Large intestine (tissue), 3 donors: ENCODE results near the gene ADRA1B. TPM values are rescaled to one million over a fixed set of nuclear protein-coding genes. Genes with fewer than 3 reads are reported as not detected.

Experiments used
- DNase-seq, 2 donors: peaks; one replicate each; pipeline versions ENCODE4 v3.0.0 to v3.0.0-alpha.2; 2013
- H3K27ac ChIP-seq: one replicate; pipeline ENCODE4 v1.5.1; 2013; ENCODE audit warnings: low read length
- H3K27me3 ChIP-seq: 2 replicates; pipeline ENCODE4 v1.6.1; 2013; ENCODE audit warnings: low read length; ENCODE audit not compliant: control insufficient read depth, insufficient read depth
- H3K36me3 ChIP-seq: 2 replicates; pipeline ENCODE4 v1.6.1; 2013; ENCODE audit warnings: low read length; ENCODE audit not compliant: control insufficient read depth, insufficient read depth
- H3K4me1 ChIP-seq: one replicate; pipeline ENCODE4 v1.6.1; 2013; ENCODE audit warnings: low read length; ENCODE audit not compliant: control insufficient read depth, insufficient read depth
- H3K4me3 ChIP-seq: one replicate; pipeline ENCODE4 v1.5.1; 2013; ENCODE audit warnings: low read length
- H3K9me3 ChIP-seq: one replicate; pipeline ENCODE4 v1.6.1; 2013; ENCODE audit warnings: mild to moderate bottlenecking, low read depth, low read length, moderate library complexity; ENCODE audit not compliant: control insufficient read depth
- WGBS: methylation state at CpG from one replicate; pipeline ENCODE4 v1.1.5; 2013; ENCODE audit warnings: low lambda C conversion rate; ENCODE audit not compliant: insufficient coverage; 5-methylcytosine and 5-hydroxymethylcytosine counted together
- polyA plus RNA-seq: library from polyadenylated mRNA; unstranded; fragments of 120-200 nt; gene quantifications from one replicate; pipeline ENCODE4 v1.2.1, GENCODE V29; 2013

ADRA1B gene
- polyA plus RNA-seq, 1 donor: 0.12 TPM

- Histone ChIP-seq H3K9me3 (no peaks in the 10 kb centered on the region), H3K4me1 (no peaks in the 10 kb centered on the region), H3K27me3 (peaks cover 27% of the 10 kb centered on the region), H3K27ac (no peak overlapping the region), H3K36me3 (no peaks in the 10 kb centered on the region), H3K4me3 (no peak overlapping the region)
- no CpG with 5 or more reads among the region's 12 CpGs for WGBS
- DNase-seq: no peak
Measured at GRCh38 chr5:159928122-159928909, 12.0 kb downstream of the ADRA1B start.

GRCh38 chr5:159929176-159929575 is 12.9 kb downstream of the ADRA1B start:
- 67% methylated on average over 1 of the region's 1 CpG for WGBS
- DNase-seq: no peak
- Histone ChIP-seq H3K27me3 (peaks cover 23% of the 10 kb centered on the region), H3K4me3 (no peak overlapping the region), H3K4me1 (no peaks in the 10 kb centered on the region), H3K36me3 (no peaks in the 10 kb centered on the region), H3K27ac (no peak overlapping the region), H3K9me3 (no peaks in the 10 kb centered on the region)

GRCh38 chr5:159933531-159934485 is 17.5 kb downstream of the ADRA1B start:
- Histone ChIP-seq H3K9me3 (no peaks in the 10 kb centered on the region), H3K27ac (no peak overlapping the region), H3K4me3 (no peak overlapping the region), H3K36me3 (no peaks in the 10 kb centered on the region), H3K27me3 (peaks cover under 1% of the 10 kb centered on the region), H3K4me1 (no peaks in the 10 kb centered on the region)
- no peak for DNase-seq
- no CpG with 5 or more reads among the region's 10 CpGs for WGBS

- no peak for DNase-seq
- Histone ChIP-seq H3K4me3 (no peak overlapping the region), H3K27ac (no peak overlapping the region), H3K4me1 (no peaks in the 10 kb centered on the region), H3K27me3 (no peaks in the 10 kb centered on the region), H3K36me3 (no peaks in the 10 kb centered on the region), H3K9me3 (no peaks in the 10 kb centered on the region)
- no CpG with 5 or more reads among the region's 1 CpG for WGBS
Measured at GRCh38 chr5:159935946-159936345, 19.7 kb downstream of the ADRA1B start.

- Histone ChIP-seq H3K9me3 (no peaks in the 10 kb centered on the region), H3K4me3 (no peak overlapping the region), H3K27ac (no peak overlapping the region), H3K4me1 (no peaks in the 10 kb centered on the region), H3K27me3 (no peaks in the 10 kb centered on the region), H3K36me3 (no peaks in the 10 kb centered on the region)
- DNase-seq: no peak
- WGBS: 100% methylated on average over 1 of the region's 6 CpGs
Measured at GRCh38 chr5:159936686-159937329, 20.5 kb downstream of the ADRA1B start.

- no peak overlapping the region for H3K27ac ChIP-seq
- no CpG with 5 or more reads among the region's 10 CpGs for WGBS
- no peaks in the 10 kb centered on the region for H3K9me3 ChIP-seq
- DNase-seq: no peak
- no peaks in the 10 kb centered on the region for H3K4me1 ChIP-seq
- no peaks in the 10 kb centered on the region for H3K27me3 ChIP-seq
- no peak overlapping the region for H3K4me3 ChIP-seq
- no peaks in the 10 kb centered on the region for H3K36me3 ChIP-seq
Measured at GRCh38 chr5:159937580-159937979, 21.3 kb downstream of the ADRA1B start.

- 60% methylated on average over 2 of the region's 5 CpGs for WGBS
Measured at GRCh38 chr5:159943326-159943725, 27.0 kb downstream of the ADRA1B start.

GRCh38 chr5:159944056-159944600 is 27.8 kb downstream of the ADRA1B start:
- no peaks in the 10 kb centered on the region for H3K36me3 ChIP-seq
- H3K27me3 ChIP-seq: no peaks in the 10 kb centered on the region
- H3K27ac ChIP-seq: no peak overlapping the region
- H3K4me3 ChIP-seq: no peak overlapping the region
- H3K9me3 ChIP-seq: no peaks in the 10 kb centered on the region
- WGBS: 86% methylated on average over 1 of the region's 5 CpGs
- no peak for DNase-seq
- H3K4me1 ChIP-seq: no peaks in the 10 kb centered on the region

More at GRCh38 chr5:159943326-159943725, 27.0 kb downstream of the ADRA1B start:
- Histone ChIP-seq H3K27ac (no peak overlapping the region), H3K9me3 (no peaks in the 10 kb centered on the region), H3K36me3 (no peaks in the 10 kb centered on the region), H3K4me3 (no peak overlapping the region), H3K27me3 (no peaks in the 10 kb centered on the region), H3K4me1 (no peaks in the 10 kb centered on the region)
- no peak for DNase-seq

GRCh38 chr5:159945359-159945758 is 29.1 kb downstream of the ADRA1B start:
- Histone ChIP-seq H3K27ac (no peak overlapping the region), H3K27me3 (peaks cover 3% of the 10 kb centered on the region), H3K4me3 (no peak overlapping the region), H3K36me3 (no peaks in the 10 kb centered on the region), H3K4me1 (no peaks in the 10 kb centered on the region), H3K9me3 (no peaks in the 10 kb centered on the region)
- no peak for DNase-seq
- WGBS: 100% methylated on average over 1 of the region's 2 CpGs
